ENCODE results near the gene CFDP1.
"Not testable (repeated sequence)": the region's sequence is repeated elsewhere in the genome, so short reads cannot be mapped to it uniquely, and the experiment has no call there.

Gene CFDP1

DNA sequence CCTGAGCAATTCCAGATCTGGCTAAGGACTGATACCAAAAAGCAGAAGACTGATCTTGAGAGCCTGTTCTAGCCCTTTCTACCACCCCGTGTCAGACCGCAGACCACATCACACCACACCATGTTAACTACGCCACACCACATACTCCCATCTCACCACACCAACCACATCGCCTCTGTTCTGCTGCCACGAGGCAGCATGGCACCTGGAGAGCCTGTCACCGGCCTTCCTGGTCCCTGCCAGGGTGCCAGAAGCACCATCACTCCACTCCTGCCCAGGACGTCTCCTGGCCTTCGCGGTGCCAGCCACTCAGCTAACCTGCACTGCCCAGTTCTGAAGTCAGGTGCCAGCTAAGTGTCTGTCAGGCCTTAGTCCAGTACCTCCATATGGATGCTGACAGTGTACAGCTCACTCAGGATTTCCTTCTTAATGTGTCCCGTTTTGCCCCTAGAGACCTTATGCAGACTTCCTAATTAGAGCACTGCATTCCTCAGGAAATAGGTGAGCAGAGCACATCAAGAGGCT is 144.6 kb downstream of the CFDP1 start:
- no peak for DNase-seq

DNA sequence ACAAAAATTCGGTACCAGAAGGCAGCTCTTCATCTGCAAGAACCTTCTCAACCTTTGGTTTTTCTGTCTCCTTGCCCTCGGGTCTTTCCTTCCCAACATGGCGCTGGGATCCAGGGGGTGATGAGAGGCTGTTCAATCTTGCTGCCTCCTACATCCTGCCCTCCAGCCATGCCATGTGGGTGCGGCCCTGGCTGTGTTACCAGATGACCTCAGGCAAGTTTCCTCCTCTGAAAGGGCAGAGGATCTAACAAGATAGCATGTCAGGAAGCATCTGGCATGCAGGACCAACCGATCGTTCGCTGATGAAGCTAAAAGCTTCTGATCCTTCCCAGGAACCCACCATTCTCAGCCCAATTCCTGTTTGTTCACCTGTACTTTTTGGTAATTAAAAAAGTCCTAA is 145.1 kb downstream of the CFDP1 start:
- DNase-seq: no peak

GRCh38 chr16:75287708-75288107 is 145.6 kb downstream of the CFDP1 start:
- no peak for DNase-seq

DNA sequence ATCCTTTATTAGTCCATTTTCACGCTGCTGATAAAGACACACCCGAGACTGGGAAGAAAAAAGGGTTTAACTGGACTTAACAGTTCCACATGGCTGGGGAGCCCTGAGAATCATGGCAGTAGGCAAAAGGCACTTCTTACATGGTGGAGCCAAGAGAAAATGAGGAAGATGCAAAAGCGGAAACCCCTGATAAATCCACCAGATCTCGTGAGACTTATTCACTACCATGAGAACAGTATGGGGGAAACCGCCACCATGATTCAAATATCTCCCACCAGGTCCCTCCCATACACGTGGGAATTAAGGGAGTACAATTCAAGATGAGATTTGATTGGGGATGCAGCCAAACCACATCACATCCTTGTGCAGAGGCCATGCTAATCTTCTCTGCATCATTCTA is 146.9 kb downstream of the CFDP1 start:
- DNase-seq: no peak

DNA sequence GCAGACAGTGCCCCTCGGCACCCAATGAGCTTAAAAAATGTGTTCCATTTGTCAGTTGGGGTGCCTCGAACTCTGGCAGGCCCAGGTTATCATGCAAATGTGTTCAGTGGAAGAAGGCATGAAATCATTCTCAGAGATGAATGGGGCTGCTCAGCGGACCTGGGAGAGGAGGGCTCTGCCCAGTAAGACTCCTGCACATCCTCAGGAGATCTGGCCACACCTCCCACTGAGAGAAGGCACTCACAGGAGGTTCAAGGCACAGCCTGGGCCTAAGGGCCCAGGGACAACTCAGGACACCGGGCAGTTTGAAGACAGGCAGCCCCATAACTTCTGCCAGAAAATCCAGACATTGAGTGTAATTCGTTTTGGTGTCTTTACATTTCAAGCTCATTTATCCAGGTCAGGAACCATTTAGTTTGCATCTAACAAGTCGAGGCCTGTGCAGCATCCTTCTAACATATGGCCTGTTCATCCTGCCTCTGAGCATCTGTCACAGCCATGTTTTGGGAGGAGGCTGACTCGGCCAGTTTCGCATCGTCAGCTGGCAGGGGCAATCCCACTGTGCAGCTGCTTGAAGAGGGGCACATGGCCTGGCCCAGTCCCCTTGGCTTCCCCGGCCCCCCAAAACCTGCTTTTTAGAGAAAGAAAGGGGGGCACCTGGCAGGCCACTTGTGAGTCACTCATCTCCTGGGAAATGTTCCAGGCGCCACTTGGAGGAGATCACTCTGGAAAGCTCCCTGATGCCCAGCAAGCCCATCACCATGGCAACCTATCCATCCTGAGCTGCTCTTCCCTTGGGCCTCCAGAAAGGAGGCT is 150.6 kb downstream of the CFDP1 start:
- no peak for DNase-seq

DNA sequence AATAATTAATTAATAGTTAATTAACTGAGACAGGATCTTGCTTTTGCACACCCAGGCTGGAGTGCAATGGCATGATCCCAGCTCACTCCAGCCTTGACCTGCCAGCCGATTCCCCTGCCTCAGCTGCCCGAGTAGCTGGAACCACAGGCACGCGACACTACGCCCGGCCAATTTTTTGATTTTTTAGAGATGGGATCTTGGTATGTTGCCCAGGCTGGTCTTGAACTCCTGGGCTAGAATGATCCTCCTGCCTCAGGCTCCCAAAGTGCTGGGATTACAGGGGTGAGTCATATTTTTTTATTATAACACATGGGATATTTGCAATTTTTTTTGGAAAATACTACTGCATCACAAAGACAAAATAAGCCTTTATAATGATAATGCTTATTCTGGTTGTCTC is 151.5 kb downstream of the CFDP1 start:
- no peak for DNase-seq

DNA sequence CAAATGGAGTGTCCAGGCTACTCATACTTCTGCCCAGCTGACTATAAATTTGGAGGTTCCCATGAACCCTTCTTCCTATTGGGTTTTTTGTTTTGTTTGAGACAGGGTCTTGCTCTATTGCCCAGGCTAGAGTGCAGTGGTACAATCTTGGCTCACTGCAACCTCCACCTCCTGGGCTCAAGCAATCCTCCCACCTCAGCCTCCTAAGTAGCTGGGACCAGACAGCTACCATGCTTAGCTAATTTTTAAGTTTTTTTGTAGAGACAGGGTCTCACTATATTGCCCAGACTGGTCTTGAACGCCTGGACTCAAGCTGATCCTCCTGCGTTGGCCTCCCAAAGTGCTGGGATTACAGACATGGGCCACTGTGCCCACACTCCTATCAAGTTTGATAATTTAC is 152.3 kb downstream of the CFDP1 start:
- DNase-seq: not testable (repeated sequence)

DNA sequence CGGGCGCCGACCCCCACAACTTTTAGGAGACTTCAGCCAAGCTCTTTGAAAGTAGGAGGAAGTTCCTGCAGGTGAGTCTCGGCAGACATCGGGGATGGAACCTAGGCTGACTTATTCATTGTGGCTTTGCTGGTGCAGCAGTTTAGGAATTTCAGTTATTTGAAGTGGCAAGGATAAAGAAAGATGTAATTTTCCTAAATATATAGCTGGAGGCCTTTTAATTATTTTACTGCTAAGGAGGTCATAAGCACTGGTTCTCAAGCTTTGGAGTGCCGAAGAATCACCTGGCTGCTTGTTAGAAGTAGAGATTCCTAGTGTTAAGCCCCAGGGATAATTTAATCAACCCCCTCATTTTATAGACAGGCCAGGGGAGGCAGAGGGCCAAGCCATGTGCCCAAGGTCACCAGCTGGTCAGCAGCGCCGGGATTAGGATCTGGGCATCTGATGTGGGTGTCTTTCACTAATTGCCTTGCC is 152.9 kb downstream of the CFDP1 start:
- DNase-seq: no peak

DNA sequence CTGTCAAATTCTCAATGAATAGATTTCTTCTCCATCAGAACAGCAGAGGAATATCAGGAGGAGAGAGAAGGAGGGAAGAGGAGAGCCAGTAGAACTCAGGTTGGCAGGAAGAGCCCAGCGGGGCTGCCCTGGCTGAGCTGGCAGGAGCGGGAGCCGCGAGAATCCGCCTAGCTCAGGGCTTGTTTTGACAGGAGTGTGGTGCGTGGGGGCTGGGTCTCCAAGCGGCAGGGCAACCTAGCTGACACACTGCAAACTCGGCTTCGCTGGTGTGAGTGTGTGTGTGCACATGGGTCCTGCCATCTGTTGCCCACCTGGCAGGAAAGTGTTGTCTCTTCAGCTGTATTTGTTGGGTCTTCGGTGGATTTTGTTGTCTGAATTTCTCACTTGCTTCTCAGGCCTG is 154.0 kb downstream of the CFDP1 start:
- peak in 1 of 2 experiments; percentile 6 for DNase-seq

DNA sequence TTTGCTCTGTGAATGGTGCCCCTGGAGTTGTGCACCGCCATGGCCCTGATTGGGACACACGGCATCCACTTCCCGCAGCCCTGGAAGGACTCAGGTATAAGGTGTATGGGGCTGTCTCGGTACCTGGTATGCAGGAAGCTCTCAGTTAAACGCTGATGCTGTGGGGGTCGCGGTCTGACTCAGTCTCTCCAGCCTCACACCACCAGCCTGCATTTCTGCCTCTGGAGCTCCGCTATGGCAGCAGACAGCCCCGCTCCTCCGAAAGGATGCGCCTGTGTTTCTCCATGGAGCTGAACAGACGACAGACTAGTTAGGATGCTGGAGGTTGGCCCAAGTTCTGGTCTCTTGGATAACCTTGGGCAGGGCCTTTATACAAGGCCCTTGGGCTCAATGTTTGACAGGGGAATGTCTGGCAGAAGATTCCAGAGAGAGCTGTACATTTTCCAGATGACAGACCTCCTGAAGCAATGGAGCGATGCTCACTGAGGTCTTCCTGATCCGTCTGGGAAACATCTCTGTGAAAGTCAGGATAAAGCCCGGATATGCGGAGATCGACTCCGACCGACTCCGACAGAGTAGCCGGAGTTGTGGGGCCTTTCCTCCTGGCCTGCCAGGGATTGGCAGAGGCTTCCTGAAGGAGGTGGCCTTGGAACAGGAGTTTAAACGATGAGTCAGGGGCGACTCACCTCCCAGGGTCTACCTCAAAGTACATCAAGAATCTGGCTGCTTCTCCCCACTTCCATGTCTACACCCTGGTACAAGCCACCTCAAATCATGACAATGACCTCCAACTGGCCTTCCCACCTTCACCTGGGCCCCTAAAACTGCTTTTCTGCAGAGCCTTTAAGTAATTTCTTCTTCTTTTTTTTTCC is 160.0 kb downstream of the CFDP1 start:
- DNase-seq: no peak

GRCh38 chr16:75272629-75273028 is 160.7 kb downstream of the CFDP1 start:
- not testable (repeated sequence) for DNase-seq

GRCh38 chr16:75272097-75272551 is 161.2 kb downstream of the CFDP1 start:
- no peak for DNase-seq

GRCh38 chr16:75271441-75272096 is 161.7 kb downstream of the CFDP1 start:
- no peak for DNase-seq

DNA sequence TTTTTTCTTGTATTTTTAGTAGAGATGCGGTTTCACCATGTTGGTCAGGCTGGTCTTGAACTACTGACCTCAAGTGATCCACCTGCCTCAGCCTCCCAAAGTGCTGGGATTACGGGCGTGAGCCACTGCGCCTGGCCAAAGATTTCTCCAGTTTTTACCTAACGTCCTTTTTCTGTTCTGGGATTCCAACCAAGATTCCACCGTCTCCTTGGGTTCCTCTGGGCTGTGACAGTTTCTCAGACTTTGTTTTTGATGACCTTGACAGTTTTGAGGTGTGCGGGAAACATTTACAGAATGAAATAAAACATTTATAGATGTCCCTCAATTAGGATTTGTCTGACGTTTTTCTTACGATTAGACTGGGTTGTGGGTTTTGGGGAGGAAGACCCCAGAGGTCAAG is 163.9 kb downstream of the CFDP1 start:
- DNase-seq: not testable (repeated sequence)

GRCh38 chr16:75267631-75268264 is 165.6 kb downstream of the CFDP1 start:
- peak in 1 of 2 experiments; percentile 36 for DNase-seq

- DNase-seq: no peak
These were observed 166.3 kb downstream of the CFDP1 start for GRCh38 chr16:75266738-75267630.

DNA sequence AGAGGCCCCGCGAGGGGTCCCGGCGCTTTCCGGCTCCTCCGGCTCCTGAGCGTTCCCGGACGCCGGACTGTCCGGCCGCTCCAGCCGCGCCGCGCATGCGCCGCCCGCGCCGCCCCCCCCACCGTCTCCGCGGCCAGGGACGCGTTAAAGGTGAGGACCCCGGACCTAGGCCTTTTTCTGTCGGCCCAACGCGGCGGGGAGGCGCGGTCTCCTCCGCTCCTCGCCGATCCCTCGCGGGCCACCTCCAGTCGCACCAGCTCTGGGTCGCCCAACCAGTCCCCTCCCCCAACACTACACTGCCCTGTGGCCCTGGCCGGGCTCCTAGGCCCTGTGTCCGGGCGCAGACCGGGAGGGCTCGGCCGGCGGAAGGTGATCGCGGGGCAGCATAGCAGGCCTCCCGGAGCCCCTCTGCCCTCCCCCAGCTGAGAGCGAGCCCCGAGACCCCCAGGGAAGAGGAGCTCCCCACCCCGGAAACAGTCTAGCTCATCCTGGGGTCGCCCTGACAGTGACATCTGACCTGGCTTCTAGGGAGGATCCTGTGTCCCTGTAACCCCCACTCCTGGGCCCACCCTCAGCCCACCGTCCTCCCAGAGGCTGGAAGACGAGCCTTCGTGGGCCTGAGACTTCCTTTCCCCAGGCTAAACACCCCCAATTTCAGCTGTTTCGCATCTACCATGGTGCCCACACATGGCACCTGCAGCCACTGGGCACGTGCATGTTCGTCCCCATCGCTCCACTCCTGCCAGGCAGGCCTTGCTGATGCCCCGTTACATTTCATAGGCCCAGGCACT is 167.2 kb downstream of the CFDP1 start:
- DNase-seq: peak in 1 of 2 experiments; percentile 14

- no peak for DNase-seq
These were observed 168.0 kb downstream of the CFDP1 start for GRCh38 chr16:75264999-75265910.

- DNase-seq: no peak
These were observed 168.8 kb downstream of the CFDP1 start for GRCh38 chr16:75264457-75264998.

Measured in NCI-H2081 (cell line).